ENCODE data around the gene MXD3. TPM values are rescaled to one million over a fixed set of nuclear protein-coding genes. Genes with fewer than 3 reads are reported as not detected.

MXD3 gene
- total and polyA plus RNA-seq, 4 donors = 4.9 to 30.4 (median 21.0) TPM

- no peak overlapping the region for H3K27ac ChIP-seq (ENCODE audit: low read depth, low read length)
- H3K27me3 ChIP-seq (ENCODE audit: control insufficient read depth, insufficient read depth, low read length) = no peaks in the 10 kb centered on the region
- DNase-seq (ENCODE audit: low read depth in 4 of 6, low spot score in 6 of 6) = no peak
- 90% methylated on average over 24 of the region's 28 CpGs for WGBS (ENCODE audit: insufficient coverage)
- H3K9me3 ChIP-seq (ENCODE audit: control insufficient read depth, insufficient read depth, low read length) = no peaks in the 10 kb centered on the region
- no peak overlapping the region for H3K4me3 ChIP-seq (ENCODE audit: low read depth, low read length)
- H3K4me1 ChIP-seq (ENCODE audit: control insufficient read depth, insufficient read depth, low read length) = no peaks in the 10 kb centered on the region
- peaks cover 52% of the 10 kb centered on the region for H3K36me3 ChIP-seq (ENCODE audit: control insufficient read depth, insufficient read depth, low read length)
Observed at GRCh38 chr5:177327539-177328522, 16.1 kb upstream of the MXD3 start.

GRCh38 chr5:177325868-177326381 is 14.2 kb upstream of the MXD3 start:
- Histone ChIP-seq H3K27ac (ENCODE audit: low read depth, low read length) (no peak overlapping the region), H3K36me3 (ENCODE audit: control insufficient read depth, insufficient read depth, low read length) (peaks cover 33% of the 10 kb centered on the region), H3K4me3 (ENCODE audit: low read depth, low read length) (no peak overlapping the region), H3K4me1 (ENCODE audit: control insufficient read depth, insufficient read depth, low read length) (no peaks in the 10 kb centered on the region), H3K9me3 (ENCODE audit: control insufficient read depth, insufficient read depth, low read length) (no peaks in the 10 kb centered on the region), H3K27me3 (ENCODE audit: control insufficient read depth, insufficient read depth, low read length) (no peaks in the 10 kb centered on the region)
- WGBS (ENCODE audit: insufficient coverage) = 50% methylated on average over 1 of the region's 1 CpG
- no peak for DNase-seq (ENCODE audit: low read depth in 4 of 6, low spot score in 6 of 6)

GRCh38 chr5:177320879-177321278 is 9.2 kb upstream of the MXD3 start:
- Histone ChIP-seq H3K27ac (ENCODE audit: low read depth, low read length) (no peak overlapping the region), H3K27me3 (ENCODE audit: control insufficient read depth, insufficient read depth, low read length) (no peaks in the 10 kb centered on the region), H3K4me1 (ENCODE audit: control insufficient read depth, insufficient read depth, low read length) (no peaks in the 10 kb centered on the region), H3K36me3 (ENCODE audit: control insufficient read depth, insufficient read depth, low read length) (peaks cover 16% of the 10 kb centered on the region), H3K4me3 (ENCODE audit: low read depth, low read length) (no peak overlapping the region), H3K9me3 (ENCODE audit: control insufficient read depth, insufficient read depth, low read length) (no peaks in the 10 kb centered on the region)
- no peak for DNase-seq (ENCODE audit: low read depth in 4 of 6, low spot score in 6 of 6)
- WGBS (ENCODE audit: insufficient coverage) = 100% methylated on average over 3 of the region's 7 CpGs

- Histone ChIP-seq H3K36me3 (ENCODE audit: control insufficient read depth, insufficient read depth, low read length) (peaks cover 17% of the 10 kb centered on the region), H3K4me3 (ENCODE audit: low read depth, low read length) (no peak overlapping the region), H3K27ac (ENCODE audit: low read depth, low read length) (no peak overlapping the region), H3K9me3 (ENCODE audit: control insufficient read depth, insufficient read depth, low read length) (no peaks in the 10 kb centered on the region), H3K4me1 (ENCODE audit: control insufficient read depth, insufficient read depth, low read length) (no peaks in the 10 kb centered on the region), H3K27me3 (ENCODE audit: control insufficient read depth, insufficient read depth, low read length) (no peaks in the 10 kb centered on the region)
- no peak for DNase-seq (ENCODE audit: low read depth in 4 of 6, low spot score in 6 of 6)
- 94% methylated on average over 8 of the region's 14 CpGs for WGBS (ENCODE audit: insufficient coverage)
Observed at GRCh38 chr5:177319913-177320588, 8.4 kb upstream of the MXD3 start.

GRCh38 chr5:177317959-177318377 is 6.3 kb upstream of the MXD3 start:
- peak in 2 of 6 donors; percentile 66 to 77 for DNase-seq (ENCODE audit: low read depth in 4 of 6, low spot score in 6 of 6)
- peaks cover 15% of the 10 kb centered on the region for H3K36me3 ChIP-seq (ENCODE audit: control insufficient read depth, insufficient read depth, low read length)
- H3K27ac ChIP-seq (ENCODE audit: low read depth, low read length) = no peak overlapping the region
- H3K4me3 ChIP-seq (ENCODE audit: low read depth, low read length) = no peak overlapping the region
- no peaks in the 10 kb centered on the region for H3K27me3 ChIP-seq (ENCODE audit: control insufficient read depth, insufficient read depth, low read length)
- WGBS (ENCODE audit: insufficient coverage) = 34% methylated on average over 6 of the region's 7 CpGs
- H3K9me3 ChIP-seq (ENCODE audit: control insufficient read depth, insufficient read depth, low read length) = no peaks in the 10 kb centered on the region
- peaks cover 1% of the 10 kb centered on the region for H3K4me1 ChIP-seq (ENCODE audit: control insufficient read depth, insufficient read depth, low read length)

GRCh38 chr5:177316005-177316404 is 4.3 kb upstream of the MXD3 start:
- Histone ChIP-seq H3K9me3 (ENCODE audit: control insufficient read depth, insufficient read depth, low read length) (no peaks in the 10 kb centered on the region), H3K36me3 (ENCODE audit: control insufficient read depth, insufficient read depth, low read length) (peaks cover 15% of the 10 kb centered on the region), H3K27me3 (ENCODE audit: control insufficient read depth, insufficient read depth, low read length) (no peaks in the 10 kb centered on the region), H3K27ac (ENCODE audit: low read depth, low read length) (no peak overlapping the region), H3K4me3 (ENCODE audit: low read depth, low read length) (no peak overlapping the region), H3K4me1 (ENCODE audit: control insufficient read depth, insufficient read depth, low read length) (peaks cover 19% of the 10 kb centered on the region)
- WGBS (ENCODE audit: insufficient coverage) = no CpG with 5 or more reads among the region's 3 CpGs
- no peak for DNase-seq (ENCODE audit: low read depth in 4 of 6, low spot score in 6 of 6)

GRCh38 chr5:177315411-177315810 is 3.7 kb upstream of the MXD3 start:
- Histone ChIP-seq H3K9me3 (ENCODE audit: control insufficient read depth, insufficient read depth, low read length) (no peaks in the 10 kb centered on the region), H3K27me3 (ENCODE audit: control insufficient read depth, insufficient read depth, low read length) (no peaks in the 10 kb centered on the region), H3K27ac (ENCODE audit: low read depth, low read length) (no peak overlapping the region), H3K4me3 (ENCODE audit: low read depth, low read length) (no peak overlapping the region), H3K4me1 (ENCODE audit: control insufficient read depth, insufficient read depth, low read length) (peaks cover 25% of the 10 kb centered on the region), H3K36me3 (ENCODE audit: control insufficient read depth, insufficient read depth, low read length) (peaks cover 16% of the 10 kb centered on the region)
- no peak for DNase-seq (ENCODE audit: low read depth in 4 of 6, low spot score in 6 of 6)
- WGBS (ENCODE audit: insufficient coverage) = 84% methylated on average over 3 of the region's 7 CpGs

- Histone ChIP-seq H3K4me1 (ENCODE audit: control insufficient read depth, insufficient read depth, low read length) (peaks cover 33% of the 10 kb centered on the region), H3K9me3 (ENCODE audit: control insufficient read depth, insufficient read depth, low read length) (no peaks in the 10 kb centered on the region), H3K27ac (ENCODE audit: low read depth, low read length) (no peak overlapping the region), H3K27me3 (ENCODE audit: control insufficient read depth, insufficient read depth, low read length) (no peaks in the 10 kb centered on the region), H3K36me3 (ENCODE audit: control insufficient read depth, insufficient read depth, low read length) (peaks cover 14% of the 10 kb centered on the region), H3K4me3 (ENCODE audit: low read depth, low read length) (no peak overlapping the region)
- WGBS (ENCODE audit: insufficient coverage) = 85% methylated on average over 15 of the region's 18 CpGs
- no peak for DNase-seq (ENCODE audit: low read depth in 4 of 6, low spot score in 6 of 6)
Observed at GRCh38 chr5:177314376-177315342, 3.0 kb upstream of the MXD3 start.

All from spinal cord (tissue), 10 donors.